HS-5 (cell line): ENCODE results near the gene KDELR1.
"Not testable (repeated sequence)": the region's sequence is repeated elsewhere in the genome, so short reads cannot be mapped to it uniquely, and the experiment has no call there.

Experiments used
- DNase-seq: peaks from one replicate; pipeline ENCODE4 v3.0.0-alpha.2; 2012; ENCODE audit warnings: low read depth

The KDELR1 gene

DNA sequence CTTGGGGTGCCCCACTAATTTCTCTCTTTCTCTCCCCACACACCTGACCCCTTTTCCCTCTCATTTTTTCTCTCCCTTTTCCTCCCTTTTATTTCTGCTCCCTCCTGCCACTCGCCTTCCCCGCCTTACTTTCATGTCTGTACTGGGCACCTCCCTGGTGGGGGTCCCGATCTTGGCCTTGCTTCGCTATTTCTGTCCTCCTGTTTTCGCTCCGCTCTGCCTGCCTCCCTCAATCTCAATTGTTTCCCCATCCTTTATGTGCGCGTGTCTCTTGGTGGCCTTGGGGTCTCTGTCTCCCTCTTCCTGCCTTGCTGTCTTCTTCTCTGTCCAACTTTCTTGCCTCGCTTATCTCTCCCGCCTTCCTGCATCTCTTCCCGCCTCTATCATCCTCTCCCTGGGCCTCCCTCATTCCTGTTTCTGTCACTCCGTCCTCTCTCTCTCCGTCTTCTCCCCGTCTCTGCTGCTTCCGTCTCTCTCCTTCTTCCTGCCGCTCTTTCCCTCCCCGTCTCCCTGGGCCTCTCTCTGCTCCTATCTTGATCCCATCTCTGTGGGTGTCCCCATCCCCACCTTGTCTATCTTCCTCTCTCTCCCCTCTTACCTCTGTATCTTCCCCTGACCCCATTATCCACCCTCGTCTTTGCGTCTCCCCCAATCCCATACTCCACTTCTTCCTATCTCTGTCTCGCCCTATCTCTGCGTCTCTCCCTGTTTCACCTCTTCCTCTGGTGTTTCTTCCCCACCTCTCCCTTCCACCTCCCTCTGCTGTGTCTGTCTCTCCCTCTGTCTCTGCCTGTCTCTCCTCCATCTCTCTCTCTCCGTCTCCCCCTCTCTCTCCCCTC lies 6.1 kb upstream of the KDELR1 start:
- DNase-seq = no peak

GRCh38 chr19:48396824-48397176 lies 5.4 kb upstream of the KDELR1 start:
- no peak for DNase-seq

DNA sequence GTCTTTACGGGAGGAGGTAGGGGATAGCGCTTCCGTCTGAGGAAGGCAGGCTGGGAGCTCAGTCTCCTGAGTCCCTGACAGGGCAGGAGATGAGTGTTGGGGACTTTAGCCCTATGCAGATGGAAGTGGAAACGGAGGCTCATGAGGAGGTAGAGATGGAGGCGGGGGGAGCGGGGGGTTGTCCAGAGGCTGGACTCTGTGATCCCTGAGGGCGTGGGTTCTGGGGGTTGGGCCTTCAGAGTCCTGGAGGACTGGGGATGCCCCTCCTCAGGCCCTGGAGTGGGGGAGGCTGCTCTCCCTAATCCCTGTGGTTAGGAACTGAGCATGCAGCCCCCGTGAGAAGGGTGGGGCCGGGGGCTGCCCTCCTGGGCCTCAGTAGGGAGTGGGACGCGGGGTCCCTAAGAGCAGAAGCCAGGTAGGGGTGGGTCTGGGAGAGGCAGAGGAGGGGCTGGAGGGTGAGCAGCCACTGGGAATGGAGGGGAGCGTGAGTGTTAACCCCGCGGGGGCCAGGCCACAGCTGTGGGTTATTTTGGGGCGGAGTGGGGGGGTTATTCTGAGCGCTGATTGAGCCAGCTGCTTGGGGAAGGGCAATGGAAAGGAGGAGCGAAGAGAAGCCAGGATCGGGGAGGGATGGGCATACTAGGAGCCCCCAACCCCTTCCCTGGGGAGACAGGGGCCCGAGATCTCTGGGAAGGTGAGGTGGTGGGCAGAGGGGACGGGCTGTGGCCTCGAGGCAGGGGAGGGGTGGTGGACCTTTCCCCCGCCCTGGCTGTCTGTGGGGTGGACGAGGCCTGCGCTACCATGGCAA lies 4.9 kb upstream of the KDELR1 start:
- DNase-seq = no peak

DNA sequence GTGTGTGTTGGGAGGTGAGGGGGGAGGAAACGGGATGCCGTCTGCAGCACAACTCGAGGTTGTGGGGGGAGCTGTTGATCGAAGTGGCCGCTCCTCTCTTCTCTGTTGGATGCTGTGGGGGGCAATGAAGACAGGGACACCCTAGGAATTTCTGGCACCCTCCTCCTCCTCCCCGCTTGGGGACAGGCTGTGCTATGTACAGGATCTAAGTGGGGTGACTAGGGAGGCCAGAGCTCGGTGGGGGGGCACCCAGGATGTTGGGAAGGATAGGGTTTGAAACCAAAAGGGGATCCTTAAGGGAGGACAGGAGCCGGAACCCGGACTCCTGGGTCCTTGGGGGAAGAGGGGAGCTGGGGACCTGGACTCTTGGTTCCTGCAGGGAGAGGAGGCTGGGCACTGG lies 4.1 kb upstream of the KDELR1 start:
- DNase-seq = no peak

DNA sequence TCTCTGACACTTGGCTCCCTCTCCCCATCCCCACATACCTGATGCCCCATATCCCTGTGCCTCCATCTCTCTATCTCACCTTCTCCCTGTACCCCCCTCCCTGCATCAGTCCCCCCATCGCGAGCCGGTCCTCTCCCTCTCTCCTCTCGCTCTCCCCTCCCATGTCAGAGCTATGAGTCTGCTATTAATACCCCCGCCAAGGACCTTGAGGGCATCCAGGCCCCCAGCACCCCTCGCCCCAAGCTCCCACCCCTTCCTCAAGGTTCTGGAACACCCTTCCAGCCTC lies 3.8 kb upstream of the KDELR1 start:
- DNase-seq = no peak

- no peak for DNase-seq
These were observed 3.2 kb upstream of the KDELR1 start for GRCh38 chr19:48394331-48395169.

DNA sequence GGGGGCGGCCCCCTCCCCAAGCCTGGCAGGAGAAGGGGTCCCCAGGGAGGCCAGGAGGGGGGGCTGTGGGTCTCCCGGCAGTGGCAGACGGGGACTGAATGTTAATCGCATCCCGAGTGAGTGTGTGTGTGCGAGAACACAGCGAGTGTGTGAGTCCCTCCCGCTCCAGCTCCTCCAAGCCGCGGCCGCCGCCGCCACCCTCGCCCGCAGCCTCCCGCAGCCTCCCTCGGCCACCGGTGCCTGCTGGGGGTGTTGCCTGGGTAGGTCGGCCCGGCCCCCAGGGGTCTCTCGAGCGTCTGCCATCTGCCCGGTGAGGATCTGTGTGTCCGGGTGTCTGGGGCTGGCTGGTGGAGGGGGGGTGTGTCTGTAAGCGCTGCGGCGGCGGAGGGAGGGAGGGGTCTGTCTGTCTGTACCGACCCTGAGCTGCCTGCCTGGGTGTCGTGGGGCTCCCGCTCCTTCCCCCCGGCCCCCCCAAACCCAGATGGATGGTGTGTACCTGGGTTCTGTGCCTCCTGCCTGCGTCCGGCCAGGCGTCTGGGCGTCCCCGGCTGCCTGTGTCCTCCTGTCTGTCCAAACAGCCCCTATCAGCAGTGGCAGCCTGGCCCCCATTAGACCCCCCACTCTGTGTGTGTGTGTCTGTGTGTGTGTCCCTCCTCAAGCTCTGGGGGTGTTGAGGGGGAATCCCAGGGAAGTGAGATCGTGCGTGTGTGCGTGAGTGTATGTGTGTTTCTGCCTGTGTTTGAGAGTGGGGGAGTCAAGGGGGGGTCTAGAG lies 2.4 kb upstream of the KDELR1 start, which contains the start of gene GRIN2D:
GRIN2D (plus strand) TSS at position 110 of the 772 bp plus-strand sequence. CDS start 4,725 bp downstream, outside the sequence.
- no peak for DNase-seq

- no peak for DNase-seq
These were observed 1.7 kb upstream of the KDELR1 start for GRCh38 chr19:48392860-48393558.

GRCh38 chr19:48392006-48392344 lies 624 bp upstream of the KDELR1 start:
- DNase-seq = not testable (repeated sequence)

DNA sequence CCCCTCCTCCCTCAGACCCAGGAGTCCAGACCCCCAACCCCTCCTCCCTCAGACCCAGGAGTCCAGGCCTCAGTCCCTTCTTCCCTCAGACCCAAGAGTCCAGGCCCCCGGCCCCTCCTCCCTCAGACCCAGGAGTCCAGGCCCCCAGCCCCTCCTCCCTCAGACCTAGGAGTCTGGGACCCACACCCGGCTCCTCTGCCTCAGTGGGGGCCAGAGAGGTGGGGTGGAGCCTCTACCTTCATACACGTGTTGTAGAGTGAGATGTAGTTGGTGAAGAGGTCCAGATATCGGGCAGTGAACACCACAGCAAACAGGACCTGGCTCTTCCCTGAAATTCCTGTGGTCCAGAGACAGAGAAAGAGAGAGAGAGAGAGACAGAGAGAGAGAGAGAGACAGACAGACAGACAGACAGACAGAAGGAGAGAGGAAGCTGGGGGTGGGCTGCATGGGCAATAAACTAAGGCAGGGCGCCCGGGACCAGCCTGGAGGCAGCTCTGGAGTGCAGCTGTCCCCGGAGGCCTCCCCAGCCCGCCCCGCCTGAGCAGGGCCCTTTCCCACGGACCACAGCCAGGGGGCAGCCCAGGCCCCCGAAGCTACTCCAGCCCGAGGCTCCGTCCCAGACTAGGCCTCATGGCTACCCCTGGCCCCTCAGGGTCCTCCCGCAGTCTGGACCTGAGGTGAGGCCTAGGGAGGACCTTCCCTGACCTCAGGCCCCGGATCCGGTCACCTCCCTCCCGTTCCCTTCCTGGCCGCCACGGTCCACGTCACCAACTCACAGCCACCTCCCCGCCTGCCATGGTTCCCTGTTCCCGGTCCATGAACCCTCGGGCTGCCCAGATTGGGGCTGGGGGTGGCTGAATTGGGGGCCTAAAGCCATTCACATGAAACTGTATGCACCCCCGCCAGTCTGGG lies 907 bp downstream of the KDELR1 start:
- no peak for DNase-seq

DNA sequence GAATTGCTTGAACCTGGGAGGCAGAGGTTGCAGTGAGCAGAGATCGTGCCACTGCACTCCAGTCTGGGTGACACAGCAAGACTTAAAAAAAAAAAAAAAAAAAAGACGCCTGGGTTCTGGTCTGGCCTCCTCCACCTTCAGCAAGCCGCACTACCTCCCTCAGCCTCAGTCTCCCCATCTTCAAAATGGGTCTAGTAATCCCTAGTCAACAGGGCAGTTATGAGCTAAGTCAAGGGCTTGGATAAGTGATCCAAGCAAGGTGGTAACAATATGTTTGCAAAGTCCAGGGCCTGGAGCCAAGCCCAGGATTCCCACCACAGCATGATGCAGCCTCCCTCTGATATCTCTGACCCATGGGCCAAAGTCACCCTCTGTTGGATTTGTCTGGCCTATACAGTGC lies 4.4 kb downstream of the KDELR1 start:
- DNase-seq = no peak

DNA sequence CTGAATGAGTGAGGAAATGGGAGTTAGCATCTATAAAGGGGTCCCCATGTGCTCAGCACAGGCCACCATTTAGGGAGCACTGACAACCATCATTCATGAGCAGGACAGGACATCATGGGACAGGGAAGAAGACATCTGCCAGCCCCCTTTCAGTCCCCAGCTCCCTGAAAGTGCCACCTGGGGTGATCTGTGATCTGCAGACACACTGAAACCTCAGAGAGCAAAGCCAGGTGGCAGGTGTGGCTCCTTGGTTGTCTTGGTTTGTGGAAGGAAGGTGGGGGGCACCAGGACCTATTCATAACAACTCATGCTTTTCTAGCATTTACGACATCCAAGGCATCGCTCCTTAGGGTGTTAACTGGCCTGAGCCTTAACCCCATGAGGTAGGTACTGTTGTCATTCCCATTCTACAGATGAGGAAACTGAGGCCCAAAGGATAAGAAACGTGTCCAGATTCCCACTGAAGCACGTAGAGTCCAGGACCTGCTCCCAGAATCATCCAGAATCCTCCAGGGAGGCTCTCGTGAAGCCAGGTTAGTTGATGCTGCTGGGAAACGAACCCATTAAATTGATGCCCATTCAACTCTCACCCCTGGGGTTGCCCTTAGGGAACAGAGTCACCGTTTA lies 5.8 kb downstream of the KDELR1 start:
- DNase-seq = no peak

DNA sequence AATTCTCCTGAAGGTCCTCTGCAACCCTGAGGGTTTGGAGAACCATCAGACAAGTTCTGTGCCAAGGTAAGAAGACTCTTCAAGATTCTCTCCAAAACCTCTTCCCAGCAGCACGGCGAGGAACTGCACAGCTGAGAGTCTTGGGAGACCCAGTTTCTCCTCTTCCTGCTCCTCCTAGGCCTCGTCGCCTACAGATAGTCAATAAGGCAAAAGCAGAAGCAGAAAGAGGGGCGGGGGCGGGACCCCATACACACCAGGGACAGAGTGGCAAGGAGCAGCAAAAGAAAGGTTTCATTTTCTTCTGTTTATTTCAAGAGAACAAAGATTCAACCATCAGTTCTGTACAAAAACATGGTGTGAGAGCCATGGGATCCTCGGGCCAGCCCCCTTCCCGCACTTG lies 9.1 kb downstream of the KDELR1 start:
- DNase-seq = no peak

DNA sequence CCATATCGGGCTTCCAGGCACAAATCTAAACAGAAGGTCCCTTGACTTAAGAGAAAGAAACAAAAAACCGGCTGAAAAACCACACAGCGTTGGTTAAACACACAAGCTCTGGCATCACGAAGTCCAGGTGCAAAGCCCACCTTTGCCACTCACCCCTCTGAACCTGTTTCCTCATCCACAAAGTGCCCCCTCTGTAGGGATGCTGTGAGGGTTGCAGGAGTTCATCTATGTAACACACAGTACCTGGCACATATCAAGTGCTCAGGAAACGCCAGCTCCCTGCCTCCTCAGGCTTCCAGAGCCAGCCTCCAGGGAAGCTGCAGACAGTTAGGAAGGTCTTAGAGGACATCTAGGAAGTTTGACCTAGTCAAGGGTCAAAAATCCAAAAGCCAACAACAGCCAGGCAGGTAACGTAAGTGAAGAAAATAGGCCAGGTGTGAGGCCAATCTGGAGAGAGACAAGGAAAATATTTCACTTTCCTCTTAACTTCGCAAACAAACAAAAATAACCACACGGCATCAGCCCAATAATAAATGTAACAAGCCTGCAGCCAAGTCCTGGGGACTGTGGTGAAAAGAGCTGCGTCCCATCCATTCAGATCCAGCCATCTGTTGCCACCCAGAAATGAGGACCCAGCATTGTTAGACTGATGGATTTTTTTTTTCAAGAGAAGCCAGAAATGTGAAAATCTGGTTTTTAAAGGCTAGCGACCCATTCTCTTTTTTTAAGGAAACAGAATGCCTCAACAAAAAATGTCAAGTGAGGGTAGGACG lies 10.0 kb downstream of the KDELR1 start:
- no peak for DNase-seq

DNA sequence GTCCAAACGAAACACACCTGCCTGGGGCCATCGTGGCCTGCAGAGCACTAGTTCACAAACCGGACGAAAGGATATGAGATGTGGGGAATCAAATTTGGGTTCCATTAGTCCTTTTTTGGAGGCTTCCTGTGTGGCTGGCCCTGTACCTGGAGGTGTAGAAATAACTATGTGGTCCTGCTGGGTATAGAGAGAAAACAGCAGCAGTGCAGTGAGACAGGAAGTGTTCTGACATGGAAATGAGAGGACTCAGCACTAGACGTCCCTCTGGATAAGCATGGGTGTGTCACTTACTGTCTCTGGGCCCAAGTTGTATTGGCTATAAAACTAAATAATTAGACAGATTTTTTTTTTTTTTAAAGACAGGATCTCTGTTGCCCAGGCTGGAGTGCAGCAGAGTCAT lies 12.3 kb downstream of the KDELR1 start:
- DNase-seq = no peak

- no peak for DNase-seq
These were observed 13.2 kb downstream of the KDELR1 start for GRCh38 chr19:48378194-48378570.

DNA sequence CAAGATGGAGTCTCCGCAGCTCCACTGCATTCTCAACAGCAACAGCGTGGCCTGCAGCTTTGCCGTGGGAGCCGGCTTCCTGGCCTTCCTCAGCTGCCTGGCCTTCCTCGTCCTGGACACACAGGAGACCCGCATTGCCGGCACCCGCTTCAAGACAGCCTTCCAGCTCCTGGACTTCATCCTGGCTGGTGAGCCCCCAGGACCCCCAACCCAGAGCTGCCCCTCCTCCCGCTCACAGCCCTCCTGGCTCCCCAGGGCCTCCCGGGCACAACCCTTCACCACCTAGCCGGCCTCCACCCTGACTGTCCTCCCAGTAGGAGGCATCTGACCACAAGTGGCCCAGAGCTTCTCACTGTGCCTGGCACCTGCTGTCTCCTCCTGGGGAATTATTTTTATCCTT lies 17.8 kb downstream of the KDELR1 start:
- no peak for DNase-seq

GRCh38 chr19:48372904-48373303 lies 18.4 kb downstream of the KDELR1 start:
- no peak for DNase-seq

- DNase-seq = not testable (repeated sequence)
These were observed 19.6 kb downstream of the KDELR1 start for GRCh38 chr19:48371771-48372170.
